K562 (cell line): ENCODE measurements around the gene SLC35A4. TPM values are rescaled to one million over a fixed set of nuclear protein-coding genes. Genes with fewer than 3 reads are reported as not detected.

ENCODE experiments used
- ATAC-seq: fragments of 200-7000 bp; cut with Tn5 transposase; 3 replicates; pipeline ENCODE4 v1.9.1; 2020; ENCODE audit warnings: moderate library complexity
- BruUV-seq: library from RNA; stranded (reverse); fragments of 400-500 nt; replicated peaks from 2 replicates; lab custom pipeline; 2021; lab: Mats Ljungman, UMichigan
- CTCF ChIA-PET: fragments of 300-600 bp; formaldehyde crosslinking; extraction: SDS; loops from one replicate; lab custom pipeline; 2021; ENCODE audit warnings: low intra/inter-chr PET ratio; lab: Yijun Ruan, JAX
- POLR2A ChIA-PET: fragments of 300-600, 350-650 bp; sonication (Branson Sonifier 250); formaldehyde crosslinking; extraction: SDS; loops from one replicate; lab custom pipeline; 2021; ENCODE audit warnings: antibody characterized with exemption, inconsistent platforms; lab: Yijun Ruan, JAX
- DNase-seq, 4 experiments: peaks; one replicate each; pipeline versions ENCODE4 v3.0.0 to v3.0.0-alpha.2; 2011 to 2018; ENCODE audit warnings: low spot score in 3 of 4, mixed read lengths in 3 of 4; ENCODE audit errors: extremely low read depth in 1 of 4
- FAIRE-seq: peaks from 2 replicates; lab custom pipeline; 2011; peaks lifted over from hg19 to GRCh38; lab: Jason Lieb, UNC
- H2AFZ ChIP-seq: 2 replicates; pipeline ENCODE4 v1.6.0; 2011; ENCODE audit warnings: low read depth, low read length, control low read depth, inconsistent platforms
- H3K27ac ChIP-seq: fragments of 200-600 bp; 3 replicates; pipeline ENCODE4 v1.8.0; 2011; ENCODE audit warnings: low read depth, mild to moderate bottlenecking, control low read depth, inconsistent platforms, low read length, moderate library complexity, mixed read lengths; ENCODE audit errors: extremely low read depth
- H3K27me3 ChIP-seq, 2 experiments: fragments of 300-600 bp in 1 of 2; 2 replicates in 1 of 2; 3 replicates in 1 of 2; pipeline versions ENCODE4 v1.6.0 to v1.8.0; 2011; ENCODE audit warnings: inconsistent platforms in 2 of 2, low read length in 2 of 2, mild to moderate bottlenecking in 1 of 2, mixed read lengths in 1 of 2, moderate library complexity in 1 of 2; ENCODE audit not compliant: control insufficient read depth in 2 of 2, insufficient read depth in 2 of 2
- H3K36me3 ChIP-seq: fragments of 300-600 bp; 3 replicates; pipeline ENCODE4 v1.8.0; 2011; ENCODE audit warnings: mild to moderate bottlenecking, low read length, inconsistent platforms; ENCODE audit not compliant: control insufficient read depth, insufficient read depth
- H3K4me1 ChIP-seq, 2 experiments: fragments of 200-600 bp in 1 of 2; replicated peaks in 1 of 2; 2 replicates in 1 of 2; 3 replicates in 1 of 2; pipeline versions ENCODE4 v1.5.1 to v1.8.0; 2011; ENCODE audit warnings: inconsistent platforms in 2 of 2, low read length in 2 of 2, mild to moderate bottlenecking in 1 of 2, mixed read lengths in 1 of 2, moderate library complexity in 1 of 2; ENCODE audit not compliant: control insufficient read depth in 2 of 2, insufficient read depth in 2 of 2
- H3K4me2 ChIP-seq: 2 replicates; pipeline ENCODE4 v1.6.1; 2011; ENCODE audit warnings: low read length, control low read depth, inconsistent platforms, mixed read lengths; ENCODE audit not compliant: insufficient read depth
- H3K4me3 ChIP-seq: fragments of 200-600 bp; sonication (generic), shearing (Covaris generic); 2 replicates; pipeline ENCODE4 v1.5.1; 2016; ENCODE audit warnings: control low read depth, inconsistent platforms
- H3K79me2 ChIP-seq: fragments of 200-600 bp; 3 replicates; pipeline ENCODE4 v1.8.0; 2011; ENCODE audit warnings: low read length, inconsistent platforms; ENCODE audit not compliant: control insufficient read depth, insufficient read depth
- H3K9ac ChIP-seq, 2 experiments: 2 replicates each; pipeline versions ENCODE4 v1.6.0 to v1.6.1; 2011; ENCODE audit warnings: low read depth in 2 of 2, low read length in 2 of 2, control low read depth in 1 of 2, inconsistent platforms in 1 of 2, mild to moderate bottlenecking in 1 of 2, mixed read lengths in 1 of 2; ENCODE audit not compliant: insufficient read depth in 1 of 2
- H3K9me1 ChIP-seq: one replicate; pipeline ENCODE4 v1.6.0; 2011; ENCODE audit warnings: inconsistent platforms, mild to moderate bottlenecking, low read length, moderate library complexity; ENCODE audit not compliant: control insufficient read depth, insufficient read depth
- H3K9me3 ChIP-seq: replicated peaks from 2 replicates; pipeline ENCODE4 v1.5.1; 2011; ENCODE audit warnings: low read depth, low read length, inconsistent platforms; ENCODE audit not compliant: control insufficient read depth, insufficient read depth
- H4K20me1 ChIP-seq: replicated peaks from 2 replicates; pipeline ENCODE4 v1.6.1; 2011; ENCODE audit warnings: low read length, inconsistent platforms, mixed read lengths; ENCODE audit not compliant: control insufficient read depth, insufficient read depth
- CXXC5 ChIP-seq: fragments of 250-450 bp; sonication (Bioruptor Pico); IDR thresholded peaks from 2 replicates; pipeline ENCODE4 v1.8.0; 2022; ENCODE audit warnings: inconsistent platforms, mild to moderate bottlenecking, moderate library complexity
- ETV1 ChIP-seq: fragments of 450-650 bp; conservative IDR thresholded peaks from 2 replicates; pipeline ENCODE4 v1.6.1; 2016; ENCODE audit warnings: missing genetic modification characterization, control low read depth, low read depth, missing compliant biosample characterization
- HLTF ChIP-seq: fragments of 450-650 bp; IDR thresholded peaks from 2 replicates; pipeline ENCODE4 v1.6.1; 2016
- KLF6 ChIP-seq: fragments of 250-450 bp; sonication (Bioruptor Pico); IDR thresholded peaks from 2 replicates; pipeline ENCODE4 v1.4.0; 2020; ENCODE audit warnings: mild to moderate bottlenecking, moderate library complexity, borderline replicate concordance
- NCOA6 ChIP-seq: fragments of 450-650 bp; IDR thresholded peaks from 2 replicates; pipeline ENCODE4 v1.6.1; 2017; ENCODE audit warnings: mild to moderate bottlenecking
- NR2C2 ChIP-seq, 2 experiments: fragments of 200-800 bp in 1 of 2; sonication (Bioruptor generic) in 1 of 2; sonication (generic) in 1 of 2; formaldehyde crosslinking in 1 of 2; IDR thresholded peaks; 2 replicates each; pipeline versions ENCODE4 v1.6.1 to v1.8.0; 2016 to 2022; ENCODE audit warnings: mild to moderate bottlenecking in 1 of 2, missing compliant biosample characterization in 1 of 2, missing genetic modification characterization in 1 of 2, missing genetic modification reagents in 1 of 2
- NR2F6 ChIP-seq: fragments of 450-650 bp; formaldehyde crosslinking; IDR thresholded peaks from 2 replicates; pipeline ENCODE4 v1.4.0; 2020; ENCODE audit warnings: mild to moderate bottlenecking
- POLR2A ChIP-seq: fragments of 450-650 bp; conservative IDR thresholded peaks from 2 replicates; pipeline ENCODE4 v1.6.1; 2016
- RBM22 ChIP-seq: fragments of 200-400 bp; formaldehyde crosslinking; IDR thresholded peaks from 2 replicates; pipeline ENCODE4 v1.6.1; 2018; ENCODE audit warnings: low read length, low read depth; ENCODE audit not compliant: poor library complexity, severe bottlenecking
- RCOR1 ChIP-seq, 2 experiments: IDR thresholded peaks; 2 replicates each; pipeline ENCODE4 v1.6.1; 2012; ENCODE audit warnings: low read depth in 2 of 2, low read length in 2 of 2, borderline replicate concordance in 1 of 2, improper control_type of control experiment in 1 of 2
- SIN3A ChIP-seq, 2 experiments: fragments of 150-350 bp in 1 of 2; IDR thresholded peaks; 2 replicates each; pipeline ENCODE4 v1.6.1; 2011 to 2016; ENCODE audit warnings: borderline replicate concordance in 2 of 2, low read depth in 2 of 2, low read length in 2 of 2, mild to moderate bottlenecking in 2 of 2, moderate library complexity in 2 of 2; ENCODE audit not compliant: control insufficient read depth in 1 of 2
- SUPT5H ChIP-seq: fragments of 450-650 bp; IDR thresholded peaks from 2 replicates; pipeline ENCODE4 v1.6.1; 2016
- TOE1 ChIP-seq, 2 experiments: fragments of 450-650 bp in 1 of 2; sonication (generic) in 1 of 2; formaldehyde crosslinking in 1 of 2; IDR thresholded peaks; 2 replicates each; pipeline versions ENCODE4 v1.7.1 to v1.8.0; 2016 to 2022; ENCODE audit warnings: borderline replicate concordance in 2 of 2, mild to moderate bottlenecking in 2 of 2, antibody characterized with exemption in 1 of 2, inconsistent platforms in 1 of 2, low read depth in 1 of 2, missing genetic modification reagents in 1 of 2, moderate library complexity in 1 of 2
- U2AF2 ChIP-seq: fragments of 200-400 bp; formaldehyde crosslinking; optimal IDR thresholded peaks from 2 replicates; pipeline ENCODE3; 2017; ENCODE audit warnings: low read depth, mild to moderate bottlenecking, low read length
- ZFP36 ChIP-seq: fragments of 150-350 bp; IDR thresholded peaks from 2 replicates; pipeline ENCODE4 v1.6.1; 2018; ENCODE audit warnings: low read length, low read depth; ENCODE audit not compliant: partially characterized antibody
- ZKSCAN8 ChIP-seq: fragments of 200-800 bp; sonication (Bioruptor generic); IDR thresholded peaks from 2 replicates; pipeline ENCODE4 v1.6.1; 2016; ENCODE audit warnings: missing genetic modification characterization, missing compliant biosample characterization
- ZNF311 ChIP-seq: fragments of 250-450 bp; sonication (Bioruptor Pico); IDR thresholded peaks from 2 replicates; pipeline ENCODE4 v1.4.0; 2020; ENCODE audit warnings: mild to moderate bottlenecking, moderate library complexity
- ZNF785 ChIP-seq: fragments of 250-450 bp; sonication (Bioruptor Pico); IDR thresholded peaks from 2 replicates; pipeline ENCODE4 v1.4.0; 2020; ENCODE audit warnings: mild to moderate bottlenecking
- whole genome bisulfite sequencing: fragments of 100-300 bp; shearing (Covaris generic); methylation state at CpG from one replicate; pipeline ENCODE4 v1.1.6; 2016; ENCODE audit warnings: low coverage, mixed read lengths; ENCODE audit not compliant: insufficient coverage; ENCODE audit errors: missing lambda C conversion rate; 5-methylcytosine and 5-hydroxymethylcytosine counted together
- in situ Hi-C: fragments of 300-500 bp; cut with MboI; formaldehyde crosslinking; loops from 4 replicates; pipeline ENCODE4 v1.15.0; 2018; ENCODE audit warnings: inconsistent platforms, mixed read lengths
- intact Hi-C: fragments of 100-400 bp; cut with micrococcal nuclease; formaldehyde crosslinking; loops from 2 replicates; pipeline ENCODE4 v1.14.2; 2022
- polyA plus RNA-seq, 8 experiments: library from polyadenylated mRNA; depleted of rRNA in 4 of 8; stranded (reverse) in 5 of 8; unstranded in 3 of 8; fragments of >200 nt; fragmentation: Nextera tagmentation in 2 of 8; fragmentation: Illumina TruSeq in 1 of 8; extraction: Ambion mirVana in 2 of 8; extraction: Trizol in 1 of 8; gene quantifications; 2 replicates each; pipeline versions ENCODE4 v1.2.1 to v1.2.3, GENCODE V29; 2011 to 2014; ENCODE audit warnings: inconsistent platforms in 1 of 8, missing spikeins in 1 of 8
- total RNA-seq, 7 experiments: library from RNA; depleted of rRNA in 6 of 7; stranded (reverse); fragments of >200 nt in 6 of 7; fragmentation: Illumina TruSeq in 2 of 7; extraction: Trizol in 2 of 7; gene quantifications; 2 replicates each; pipeline versions ENCODE4 v1.2.1 to v1.2.3, GENCODE V29; 2011 to 2021; ENCODE audit warnings: low replicate concordance in 1 of 7
- TF ChIP-seq, protein P1 (sequence below): fragments of 250-450 bp; sonication (Bioruptor Pico); IDR thresholded peaks from 2 replicates; pipeline ENCODE4 v1.8.0; 2022; ENCODE audit warnings: moderate library complexity, mild to moderate bottlenecking, inconsistent platforms
- TF ChIP-seq, protein P2 (sequence below): fragments of 250-450 bp; sonication (Bioruptor Pico); IDR thresholded peaks from 2 replicates; pipeline ENCODE4 v1.9.0; 2021; ENCODE audit warnings: mild to moderate bottlenecking
- TF ChIP-seq, protein P3 (sequence below): fragments of 450-650 bp; conservative IDR thresholded peaks from 2 replicates; pipeline ENCODE4 v1.6.1; 2016; ENCODE audit warnings: missing genetic modification characterization, low read depth, mild to moderate bottlenecking, control low read depth, missing compliant biosample characterization

SLC35A4 gene
- total and polyA plus RNA-seq, 9 of the 15 experiments (the other 6 are each of a cell fraction or from before 2014, with no cell fraction given) = 21.8 to 171 (median 42.5) TPM

DNA sequence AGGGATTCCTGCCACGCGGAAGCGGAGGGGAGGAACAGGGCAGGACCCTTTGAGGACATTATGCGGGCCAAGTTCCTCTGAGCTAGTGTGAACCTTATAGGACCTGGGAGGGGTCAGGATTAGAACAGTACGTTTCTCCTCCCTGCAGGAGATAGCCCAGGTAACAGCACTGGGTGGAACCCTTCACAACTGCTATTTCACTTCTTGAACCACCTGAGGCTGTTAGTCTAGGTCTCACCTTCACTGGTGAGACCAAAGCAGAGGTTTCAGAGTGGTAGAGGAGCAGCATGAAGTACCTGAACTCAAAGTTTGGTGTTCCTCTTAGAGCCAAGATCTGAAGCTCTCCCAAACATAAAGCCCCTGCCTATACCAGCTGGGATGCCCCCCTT, 16.3 kb upstream of the SLC35A4 start:
- no peaks in the 10 kb centered on the region for H3K9me3 ChIP-seq
- H3K27ac ChIP-seq = peak overlapping the region; percentile 61
- FAIRE-seq = no peak
- no peak for DNase-seq
- peak overlapping the region; percentile 3; the same call in 1 of the 2 replicates for H3K4me3 ChIP-seq
- TSS peak; percentile 50 for BruUV-seq
- CTCF ChIA-PET = interaction anchor here (0.6 kb wide), 1 partner anchor 172 kb away, joined by 3 read pairs; no protein-coding TSS in a partner anchor
- ATAC-seq = peak; percentile 20
- H3K79me2 ChIP-seq = peaks cover 10% of the 10 kb centered on the region
- in situ Hi-C loops (no loop called here), intact Hi-C loops (loop anchor here (5.0 kb wide), 1 partner anchor 176 kb away; no protein-coding TSS in a partner anchor)
- H4K20me1 ChIP-seq = peaks cover 14% of the 10 kb centered on the region; the same call in 1 of the 2 replicates
- H2AFZ ChIP-seq = 0 out of 2 replicates have a peak overlapping the region, but pooled peaks have one; percentile 46
- H3K9me1 ChIP-seq = peaks cover 5% of the 10 kb centered on the region
- peaks cover 66% of the 10 kb centered on the region for H3K36me3 ChIP-seq
- H3K4me1 ChIP-seq = peaks cover 34 to 35% of the 10 kb centered on the region in 2 experiments
- POLR2A ChIA-PET = interaction anchor here (0.8 to 5.3 kb wide), 14 partner anchors 9 to 368 kb away, joined by 3 to 56 read pairs (median 5); partner anchors contain the start of genes APBB3, SLC35A4, SRA1 and WDR55
- H3K9ac ChIP-seq = peak overlapping the region; percentile 58 to 88
- H3K4me2 ChIP-seq = peak overlapping the region; percentile 66
- H3K27me3 ChIP-seq = no peaks in the 10 kb centered on the region; a peak in 1 of 5 replicates
- 69% methylated on average over 4 of the region's 5 CpGs for WGBS
- TF ChIP-seq SIN3A (IDR thresholded peaks at IDR 0.05; ENCODE audit: borderline replicate concordance in 2 of 2, control insufficient read depth in 1 of 2, low read depth in 2 of 2, low read length in 2 of 2) = no peak
- no peak for TF ChIP-seq CXXC5
- TF ChIP-seq ZNF311 (CRISPR knock-in tag) = no peak
- no peak for TF ChIP-seq HLTF
- TF ChIP-seq U2AF2 = no peak
- no peak for TF ChIP-seq RCOR1 (IDR thresholded peaks at IDR 0.05; ENCODE audit: borderline replicate concordance in 1 of 2, low read depth in 2 of 2, low read length in 2 of 2)
- TF ChIP-seq, protein P1, sequence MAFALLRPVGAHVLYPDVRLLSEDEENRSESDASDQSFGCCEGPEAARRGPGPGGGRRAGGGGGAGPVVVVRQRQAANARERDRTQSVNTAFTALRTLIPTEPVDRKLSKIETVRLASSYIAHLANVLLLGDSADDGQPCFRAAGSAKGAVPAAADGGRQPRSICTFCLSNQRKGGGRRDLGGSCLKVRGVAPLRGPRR (CRISPR knock-in tag) = no peak
- TF ChIP-seq TOE1 (IDR thresholded peaks at IDR 0.05; ENCODE audit: borderline replicate concordance) = no peak
- no peak for TF ChIP-seq TOE1 (CRISPR knock-in tag; IDR thresholded peaks at IDR 0.05; ENCODE audit: borderline replicate concordance, low read depth)
- TF ChIP-seq ETV1 (tag) = no peak
- no peak for TF ChIP-seq NCOA6
- TF ChIP-seq POLR2A = peak; percentile 20; the same call in 1 of the 2 replicates
- TF ChIP-seq RBM22 = peak; percentile 8
- no peak for TF ChIP-seq ZKSCAN8 (CRISPR knock-in tag)
- no peak for TF ChIP-seq NR2C2 (CRISPR knock-in tag; IDR thresholded peaks at IDR 0.05)
- TF ChIP-seq NR2C2 (tag; IDR thresholded peaks at IDR 0.05) = no peak
- no peak for TF ChIP-seq KLF6 (CRISPR knock-in tag)
- no peak for TF ChIP-seq NR2F6
- no peak for TF ChIP-seq ZNF785 (CRISPR knock-in tag)
- no peak for TF ChIP-seq SUPT5H
- TF ChIP-seq, protein P2, sequence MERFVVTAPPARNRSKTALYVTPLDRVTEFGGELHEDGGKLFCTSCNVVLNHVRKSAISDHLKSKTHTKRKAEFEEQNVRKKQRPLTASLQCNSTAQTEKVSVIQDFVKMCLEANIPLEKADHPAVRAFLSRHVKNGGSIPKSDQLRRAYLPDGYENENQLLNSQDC (CRISPR knock-in tag) = no peak
- TF ChIP-seq, protein P3, sequence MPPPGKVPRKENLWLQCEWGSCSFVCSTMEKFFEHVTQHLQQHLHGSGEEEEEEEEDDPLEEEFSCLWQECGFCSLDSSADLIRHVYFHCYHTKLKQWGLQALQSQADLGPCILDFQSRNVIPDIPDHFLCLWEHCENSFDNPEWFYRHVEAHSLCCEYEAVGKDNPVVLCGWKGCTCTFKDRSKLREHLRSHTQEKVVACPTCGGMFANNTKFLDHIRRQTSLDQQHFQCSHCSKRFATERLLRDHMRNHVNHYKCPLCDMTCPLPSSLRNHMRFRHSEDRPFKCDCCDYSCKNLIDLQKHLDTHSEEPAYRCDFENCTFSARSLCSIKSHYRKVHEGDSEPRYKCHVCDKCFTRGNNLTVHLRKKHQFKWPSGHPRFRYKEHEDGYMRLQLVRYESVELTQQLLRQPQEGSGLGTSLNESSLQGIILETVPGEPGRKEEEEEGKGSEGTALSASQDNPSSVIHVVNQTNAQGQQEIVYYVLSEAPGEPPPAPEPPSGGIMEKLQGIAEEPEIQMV (tag) = no peak
- no peak for TF ChIP-seq ZFP36
